ENCODE measurements around the gene POLDIP2. TPM values are rescaled to one million over a fixed set of nuclear protein-coding genes. Genes with fewer than 3 reads are reported as not detected.
A peak's percentile ranks its signal among the peaks of the same experiment; 100 is the strongest.

The POLDIP2 gene
- total RNA-seq, 1 donor from 2014 or later: 157 TPM

DNA sequence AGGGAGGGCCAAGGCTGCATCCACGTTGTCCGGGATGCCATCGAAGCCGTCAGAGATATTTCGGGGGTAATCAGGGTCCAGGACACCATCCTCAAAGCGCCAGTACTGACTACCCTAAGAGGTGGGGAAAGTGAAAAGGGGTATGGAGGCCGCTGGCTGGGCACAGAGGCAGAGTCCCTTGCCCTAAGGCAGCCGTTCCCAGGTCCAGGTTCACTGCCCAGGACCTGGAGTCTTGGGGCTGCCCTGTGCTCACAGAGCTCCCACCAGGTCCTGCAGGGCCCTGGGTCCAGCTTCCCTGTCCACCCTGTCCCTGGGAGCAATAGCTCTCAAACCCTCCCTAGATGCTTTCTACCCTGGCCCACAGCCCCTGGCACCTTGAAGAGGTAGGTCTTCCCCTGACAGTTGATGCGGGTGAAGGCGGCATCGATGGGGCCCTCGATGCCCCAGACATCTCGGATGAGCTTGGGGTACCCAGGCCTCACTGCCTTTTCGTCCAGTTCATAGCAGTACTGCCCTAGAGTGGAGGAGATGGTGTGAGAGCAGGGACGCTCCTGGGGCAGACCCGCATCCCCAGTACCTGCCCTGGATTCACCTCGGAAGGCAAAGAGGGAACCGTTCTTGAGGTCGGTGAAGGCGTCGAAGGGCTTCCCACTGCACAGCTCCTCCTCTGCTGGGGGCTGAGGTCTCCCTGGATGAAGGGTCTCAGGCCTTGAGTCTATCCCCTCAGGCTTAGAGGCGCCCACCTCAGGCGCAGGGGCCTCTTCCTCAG lies 11.8 kb upstream of the POLDIP2 start:
- DNase-seq (no peak), ATAC-seq (no peak)
- intact Hi-C loops (cut with micrococcal nuclease): no loop called here

DNA sequence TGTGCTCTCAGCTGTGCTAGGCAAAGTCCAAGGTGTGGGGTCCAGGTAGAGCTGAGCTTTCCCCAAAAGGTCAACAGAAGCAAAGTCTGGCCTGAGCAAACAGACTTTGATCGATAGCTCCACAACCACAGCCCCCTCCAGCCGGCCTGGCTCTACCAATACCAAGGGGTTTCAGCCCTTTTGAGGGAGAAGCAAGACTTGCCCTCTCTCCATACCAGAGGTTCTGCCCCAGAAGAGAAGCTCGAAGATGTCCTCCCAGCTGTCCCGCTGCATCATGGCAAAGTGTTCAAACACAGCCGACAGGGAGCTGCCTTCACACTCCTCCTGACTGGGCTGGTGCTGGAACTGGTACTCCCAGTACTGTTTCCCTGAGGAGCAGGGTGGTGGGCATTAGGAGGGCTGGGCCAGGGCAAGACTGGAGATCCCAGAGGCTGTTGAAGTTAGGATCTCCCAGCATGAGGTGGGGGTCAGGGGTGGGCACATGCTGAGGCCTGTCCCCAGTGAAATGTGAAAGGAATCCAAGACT lies 11.0 kb upstream of the POLDIP2 start:
- intact Hi-C loops (cut with micrococcal nuclease): no loop called here
- ATAC-seq: no peak
- DNase-seq: no peak

DNA sequence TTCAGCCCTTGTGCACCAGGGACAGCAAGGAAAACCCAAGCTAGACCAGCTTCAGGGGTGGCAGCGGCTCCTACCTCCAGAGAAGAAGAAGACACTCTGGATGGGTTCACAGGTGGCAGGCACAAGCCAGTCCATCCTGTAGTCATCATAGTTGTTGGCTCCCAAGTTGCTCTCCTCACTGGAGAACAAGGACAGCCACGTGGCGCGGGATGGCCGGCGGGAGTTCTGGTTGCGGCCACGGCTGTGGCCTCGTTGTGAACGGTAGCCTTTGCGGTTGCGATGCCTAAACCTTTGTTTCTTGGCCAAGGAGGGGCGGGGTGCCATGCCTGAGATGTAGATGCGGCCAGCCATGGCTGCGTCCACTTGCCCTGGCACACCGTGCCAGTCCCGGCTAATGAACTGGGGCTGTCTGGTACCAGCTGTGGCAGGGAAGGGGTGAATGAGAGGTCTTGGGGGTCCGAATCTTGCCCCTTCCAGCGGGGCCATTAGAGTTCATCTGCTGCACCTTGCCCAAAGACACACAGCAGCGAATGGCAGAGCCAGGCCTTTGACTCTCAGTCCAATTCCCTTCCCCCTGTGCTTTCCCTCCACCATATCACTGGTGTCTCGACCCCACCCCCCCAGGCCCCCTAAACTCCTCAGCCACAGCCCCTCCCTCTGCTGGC lies 10.4 kb upstream of the POLDIP2 start:
- no peak for ATAC-seq
- no peak for DNase-seq
- intact Hi-C loops (cut with micrococcal nuclease): no loop called here

DNA sequence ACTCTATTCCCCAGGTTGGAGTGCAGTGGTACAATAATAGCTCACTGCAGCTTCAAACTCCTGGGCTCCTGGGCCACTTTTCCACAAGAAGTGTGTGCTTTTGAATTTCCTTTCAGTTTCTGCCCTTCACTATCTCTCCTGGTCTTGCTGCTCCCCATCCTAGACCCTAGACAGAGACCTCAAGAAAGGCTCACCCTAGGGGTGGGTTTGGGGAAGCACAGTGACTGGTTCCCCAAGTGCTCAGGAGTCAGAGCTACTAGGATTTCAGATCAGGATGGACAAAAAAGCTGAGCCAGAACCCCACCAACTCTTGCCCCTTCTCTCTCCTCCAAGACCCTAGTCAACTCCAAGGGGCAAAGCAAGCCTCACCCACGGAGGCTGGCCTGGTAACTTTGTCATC lies 9.3 kb upstream of the POLDIP2 start:
- ATAC-seq (no peak), DNase-seq (no peak)
- intact Hi-C loops (cut with micrococcal nuclease): no loop called here

DNA sequence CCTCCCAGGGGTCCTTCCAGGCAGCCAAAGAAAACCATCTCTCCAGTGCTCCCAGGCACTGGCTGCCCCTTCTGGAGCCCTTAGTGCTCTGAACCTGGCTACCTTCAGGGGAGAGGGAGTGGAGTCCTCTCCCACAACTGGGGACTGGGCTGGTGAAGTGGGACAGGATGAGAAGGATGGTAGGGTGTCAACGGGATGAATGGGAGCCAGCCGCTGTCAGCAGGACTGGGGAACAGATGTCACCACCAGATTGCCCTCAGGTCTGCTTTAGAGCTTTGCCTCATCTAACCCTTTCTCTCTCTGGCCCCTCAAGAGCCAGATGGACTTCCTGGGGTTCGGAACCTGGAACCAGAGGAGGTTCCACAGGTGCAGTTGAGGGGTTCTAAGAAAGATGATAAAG lies 8.2 kb upstream of the POLDIP2 start:
- intact Hi-C loops (cut with micrococcal nuclease): no loop called here
- no peak for DNase-seq
- ATAC-seq: no peak

DNA sequence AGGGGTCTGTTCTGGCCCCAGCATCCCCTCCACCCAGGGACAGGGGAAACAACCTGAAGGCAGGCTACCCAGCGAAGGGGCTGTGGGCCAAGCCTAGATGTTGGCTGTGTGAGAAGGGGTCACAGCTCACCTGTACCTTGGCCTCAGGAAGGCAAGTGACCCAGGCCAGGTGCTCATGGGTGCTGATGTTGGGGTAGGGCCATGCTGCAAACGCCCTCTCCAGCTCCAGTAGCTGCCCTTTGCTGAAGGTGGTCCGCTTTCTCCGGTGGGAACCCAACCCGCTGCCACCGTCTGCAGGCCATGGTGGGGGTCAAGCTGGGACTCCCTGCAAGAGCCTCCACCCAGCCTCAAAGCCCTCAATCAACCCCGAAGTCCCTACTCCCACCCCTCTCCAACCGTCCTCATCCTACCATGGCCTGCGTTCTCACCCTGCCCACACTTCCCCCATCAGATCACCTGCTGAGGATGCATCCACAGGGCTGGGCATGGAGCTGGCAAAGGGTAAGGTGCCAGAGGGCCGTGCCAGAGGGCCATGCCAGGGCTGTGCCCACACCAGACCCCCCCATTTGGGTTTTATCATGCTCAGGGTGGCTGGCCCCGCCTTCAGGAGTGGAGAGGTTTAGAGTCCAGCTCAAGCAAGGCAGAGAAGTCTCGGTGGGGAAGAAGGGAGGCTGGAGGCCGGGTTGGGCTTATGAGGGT lies 7.5 kb upstream of the POLDIP2 start, which contains the start of gene SEBOX:
TSS of gene SEBOX (minus strand) at position 535 of the 699 bp plus-strand sequence. CDS start at position 487, 48 bp downstream.
- no peak for DNase-seq
- ATAC-seq: no peak
- intact Hi-C loops (cut with micrococcal nuclease): no loop called here

DNA sequence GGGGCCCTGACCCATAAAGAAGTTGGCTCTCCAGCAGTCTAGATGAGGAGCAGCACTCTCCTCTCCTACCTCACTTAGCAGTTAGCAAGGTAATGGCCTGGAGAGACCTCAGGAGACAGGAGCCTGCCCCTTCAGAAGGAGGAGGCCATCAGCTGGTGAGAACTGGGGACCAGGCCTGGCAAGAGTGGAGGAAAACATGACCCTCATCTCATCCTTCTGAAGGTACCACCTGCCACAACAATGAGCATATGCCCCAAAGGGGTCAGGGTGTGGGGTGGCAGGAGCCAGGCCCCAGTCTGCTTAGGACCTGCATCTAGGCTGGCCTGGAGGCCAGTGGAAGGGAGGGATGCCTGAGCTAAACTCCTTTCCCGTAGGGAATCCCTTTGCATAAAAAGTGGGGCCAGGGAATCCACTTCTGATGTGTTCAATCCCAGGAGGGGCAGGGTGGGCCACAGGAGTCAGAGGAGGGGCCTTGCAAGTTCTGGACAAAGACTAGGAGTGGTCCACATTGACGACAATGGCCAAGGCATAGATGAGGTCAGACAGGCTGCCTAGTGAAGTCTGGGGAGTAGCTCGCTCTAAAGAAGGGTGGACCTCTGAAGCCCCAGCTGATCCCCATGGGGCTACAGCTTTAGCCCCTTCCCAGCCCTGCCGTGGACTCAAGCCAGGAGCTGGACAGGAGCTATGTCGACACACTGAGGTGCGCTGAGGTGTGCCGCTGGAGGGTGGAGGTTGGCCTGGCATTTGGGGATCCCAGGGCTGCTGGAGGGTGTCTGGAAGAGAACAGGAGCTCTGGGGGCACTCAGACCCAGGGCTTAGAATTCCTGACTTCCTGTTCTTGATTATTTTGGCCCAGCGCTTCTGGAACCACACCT lies 6.7 kb upstream of the POLDIP2 start:
- no peak for ATAC-seq
- intact Hi-C loops (cut with micrococcal nuclease): no loop called here
- DNase-seq: no peak

DNA sequence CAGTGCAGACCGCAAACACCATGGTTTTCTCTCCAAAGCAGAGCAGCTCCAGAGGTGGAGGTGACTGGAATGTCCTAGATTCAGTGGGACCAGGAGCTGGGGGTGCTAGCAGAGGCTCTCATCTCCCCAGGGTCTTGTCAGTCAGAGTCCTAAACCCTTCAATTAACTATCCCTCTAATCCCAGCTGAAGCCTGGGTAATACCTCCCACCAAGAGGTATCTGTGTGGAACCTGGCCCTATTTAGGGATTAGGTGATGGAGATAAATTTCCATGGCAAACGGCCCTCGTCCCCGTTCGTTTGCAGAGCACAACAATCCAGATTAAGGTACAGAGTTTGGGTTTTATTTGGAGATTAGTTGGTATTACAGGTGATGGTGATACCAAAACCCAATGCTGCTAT lies 5.9 kb upstream of the POLDIP2 start:
- no peak for DNase-seq
- intact Hi-C loops (cut with micrococcal nuclease): no loop called here
- no peak for ATAC-seq

DNA sequence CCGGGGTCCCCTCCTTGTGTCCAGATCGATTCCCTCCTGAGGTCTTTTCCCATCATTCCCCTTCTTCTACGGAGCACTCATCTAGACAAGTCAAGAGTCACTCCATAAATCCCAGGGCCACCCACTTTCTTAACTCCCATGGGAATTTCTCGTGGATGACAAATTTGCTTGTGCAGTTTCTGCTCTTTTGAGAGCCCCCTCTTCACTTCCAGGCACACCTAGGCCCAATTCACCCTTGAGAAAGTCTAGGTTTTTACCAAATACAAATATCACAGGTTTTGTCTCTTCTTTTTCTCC lies 522 bp upstream of the POLDIP2 start:
- DNase-seq: no peak
- no peak for ATAC-seq
- intact Hi-C loops (cut with micrococcal nuclease): no loop called here

DNA sequence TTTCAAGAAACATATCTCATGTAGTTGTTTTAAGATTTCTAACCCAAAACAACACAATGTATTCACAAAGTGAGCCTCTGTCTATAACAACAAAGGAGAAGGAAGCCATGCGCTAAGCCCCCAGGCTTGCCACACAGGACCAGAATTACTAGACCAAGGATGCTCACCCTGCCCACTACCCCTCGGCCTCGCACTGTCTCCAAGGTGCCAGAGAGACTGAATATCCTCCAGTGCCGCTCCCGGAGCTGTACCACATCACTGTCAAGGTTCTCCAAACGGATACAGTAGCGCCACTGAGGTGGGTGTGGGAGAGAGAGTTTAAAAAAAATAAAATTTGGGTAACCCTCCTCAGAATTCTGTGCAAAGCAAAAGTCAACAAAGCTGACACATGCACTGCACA lies 7.1 kb downstream of the POLDIP2 start:
- ATAC-seq (no peak), DNase-seq (no peak)
- intact Hi-C loops (cut with micrococcal nuclease): no loop called here

DNA sequence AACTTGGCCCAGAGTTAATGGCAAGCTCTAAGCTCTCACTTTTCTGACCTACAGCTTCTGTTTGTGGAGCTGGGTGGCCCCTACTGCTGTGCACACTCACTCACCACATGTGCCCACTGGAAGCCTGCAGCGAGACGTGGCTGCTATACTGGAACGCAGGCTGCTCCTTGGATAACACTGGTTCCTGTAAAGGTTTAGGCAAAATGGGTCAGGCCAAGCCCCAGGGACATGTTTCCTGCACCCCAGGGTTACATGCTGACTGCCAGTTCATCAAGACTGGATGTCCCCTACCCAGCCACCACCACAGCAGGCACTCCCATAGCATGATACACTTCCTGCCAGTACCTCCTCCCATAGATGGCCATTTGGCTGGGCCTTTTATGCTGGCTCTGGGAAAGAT lies 8.3 kb downstream of the POLDIP2 start:
- intact Hi-C loops (cut with micrococcal nuclease): no loop called here
- no peak for DNase-seq
- no peak for ATAC-seq

DNA sequence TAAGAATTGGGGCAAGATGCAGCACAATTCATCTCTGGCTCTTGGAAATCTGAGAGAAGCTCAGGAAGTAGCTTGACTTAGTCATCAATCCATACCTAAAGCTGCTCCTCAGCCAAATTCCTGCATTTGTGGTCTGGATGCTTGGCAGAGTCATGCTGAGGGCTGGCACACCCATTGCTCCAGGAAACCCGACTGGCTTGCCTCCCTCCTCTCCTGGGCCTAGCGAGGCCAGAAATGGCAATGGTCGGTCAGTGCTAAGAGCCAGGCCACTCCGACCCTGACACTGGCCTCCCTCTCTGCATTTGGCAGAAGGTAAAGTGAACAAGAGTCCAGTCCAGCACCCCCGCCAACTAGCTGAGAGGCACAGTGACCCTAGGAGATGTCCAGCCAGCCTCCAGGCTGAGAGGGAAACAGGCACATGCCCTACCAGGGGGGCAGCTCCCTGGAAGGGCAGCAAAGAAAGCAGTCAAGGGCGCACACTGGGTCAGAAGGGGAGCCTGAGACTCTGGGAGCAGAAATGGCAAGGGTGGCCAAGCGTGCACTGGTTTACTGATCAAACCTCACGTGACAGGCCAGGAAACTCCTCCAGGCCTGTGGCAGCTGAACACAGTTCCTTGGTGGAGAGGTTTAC lies 10.0 kb downstream of the POLDIP2 start:
- intact Hi-C loops (cut with micrococcal nuclease): no loop called here
- DNase-seq (no peak), ATAC-seq (no peak)

DNA sequence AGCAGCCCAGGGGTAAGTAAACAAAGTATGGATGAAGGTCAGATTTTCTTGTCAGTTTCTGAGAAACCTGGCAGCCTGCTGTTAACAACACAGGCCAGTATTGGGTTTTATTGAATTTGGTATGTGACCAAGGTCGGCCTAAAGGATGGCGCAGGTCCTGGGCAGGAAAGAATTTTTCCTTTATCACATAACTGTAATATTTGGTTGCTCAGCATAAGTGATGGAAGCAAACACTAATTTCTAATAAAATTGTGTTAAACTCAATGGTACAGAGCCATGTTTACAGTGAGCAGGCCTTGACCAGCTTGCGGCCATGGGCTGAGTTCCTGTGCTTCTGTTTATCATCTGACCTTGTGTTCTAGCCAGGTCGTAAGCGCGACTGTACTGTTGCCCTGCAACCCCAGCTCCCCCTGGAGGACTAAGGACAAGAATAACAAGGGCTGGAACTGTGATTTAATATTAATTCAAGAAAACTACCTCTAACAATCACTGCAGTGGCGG lies 10.5 kb downstream of the POLDIP2 start:
- peak; percentile 44 for ATAC-seq
- DNase-seq: no peak
- intact Hi-C loops (cut with micrococcal nuclease): no loop called here

DNA sequence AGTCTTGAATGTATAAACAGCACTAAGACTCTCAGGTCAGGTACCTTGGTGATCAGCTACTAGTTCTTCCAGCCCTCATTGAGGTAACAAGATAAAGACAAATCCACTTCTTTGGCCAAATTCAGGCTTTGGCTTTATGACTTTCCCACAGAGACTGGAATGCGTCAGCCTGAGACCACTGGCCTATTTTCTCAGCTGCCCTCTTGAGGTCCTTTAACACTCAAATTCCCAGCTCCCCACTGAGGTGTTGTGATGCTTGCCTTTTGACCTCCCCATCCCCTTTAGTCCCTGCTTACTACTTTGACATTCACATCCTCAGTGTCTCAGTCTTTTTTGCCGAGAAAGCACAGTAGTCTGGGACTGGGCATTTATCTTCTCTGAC lies 11.1 kb downstream of the POLDIP2 start:
- ATAC-seq: no peak
- no peak for DNase-seq
- intact Hi-C loops (cut with micrococcal nuclease): no loop called here

DNA sequence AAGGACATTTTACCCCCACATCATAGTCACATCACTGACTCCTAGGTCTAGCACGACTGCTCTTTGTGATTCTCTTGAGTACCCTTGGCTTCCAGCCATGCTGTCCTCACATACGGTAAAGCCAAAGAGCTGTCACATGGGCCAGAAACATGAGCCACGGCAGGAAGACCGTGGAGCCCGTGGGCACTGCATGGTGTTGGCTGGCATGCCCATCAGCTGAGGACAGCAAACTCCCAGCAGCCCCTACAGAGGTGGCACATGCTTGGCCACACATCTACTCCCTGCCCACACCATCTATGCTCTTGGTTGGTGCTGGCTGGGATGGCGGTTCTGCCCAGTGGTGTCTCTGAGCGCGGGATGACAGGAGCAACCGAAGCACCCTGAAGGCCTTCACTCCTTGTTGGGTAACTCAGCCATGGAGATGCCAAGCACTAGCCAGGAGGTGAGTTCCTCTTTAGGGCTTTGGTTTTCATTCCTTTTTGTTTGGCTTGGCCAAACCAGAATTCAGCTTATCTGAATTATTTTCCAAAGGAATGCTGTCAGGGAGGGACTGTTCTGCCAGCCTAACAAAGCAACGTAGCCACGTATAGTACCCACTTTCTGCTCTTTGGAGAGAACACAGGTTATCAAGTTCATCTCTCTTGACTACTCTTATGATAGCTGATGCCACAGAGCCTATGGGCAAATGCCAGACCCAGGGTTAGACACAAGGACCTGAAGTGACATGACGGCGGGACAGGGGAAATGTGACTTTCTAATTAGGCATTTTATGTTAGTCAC lies 11.7 kb downstream of the POLDIP2 start:
- intact Hi-C loops (cut with micrococcal nuclease): no loop called here
- peak; percentile 74 for ATAC-seq
- peak; percentile 64 for DNase-seq

DNA sequence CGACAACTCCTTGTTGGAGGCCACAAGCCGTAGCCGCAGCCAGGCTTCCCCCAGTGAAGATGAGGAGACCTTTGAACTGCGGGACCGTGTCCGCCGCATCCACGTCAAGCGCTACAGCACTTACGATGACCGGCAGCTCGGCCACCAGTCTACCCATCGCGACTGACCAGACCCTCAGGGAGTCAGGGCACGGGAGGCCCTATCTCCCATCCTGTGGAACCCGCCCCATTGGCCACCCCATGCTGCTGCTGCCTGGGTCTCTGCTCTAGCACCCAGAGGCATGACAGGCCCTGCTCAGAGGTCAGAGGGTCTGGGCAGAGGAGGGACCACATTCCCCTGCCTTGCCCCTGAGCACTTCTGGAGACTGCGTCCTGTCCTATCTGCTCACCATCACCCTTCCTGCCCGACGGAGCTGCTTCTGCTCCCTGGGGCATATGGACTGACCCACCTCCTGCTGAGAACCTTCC lies 12.9 kb downstream of the POLDIP2 start:
- ATAC-seq (no peak), DNase-seq (no peak)
- intact Hi-C loops (cut with micrococcal nuclease): no loop called here

DNA sequence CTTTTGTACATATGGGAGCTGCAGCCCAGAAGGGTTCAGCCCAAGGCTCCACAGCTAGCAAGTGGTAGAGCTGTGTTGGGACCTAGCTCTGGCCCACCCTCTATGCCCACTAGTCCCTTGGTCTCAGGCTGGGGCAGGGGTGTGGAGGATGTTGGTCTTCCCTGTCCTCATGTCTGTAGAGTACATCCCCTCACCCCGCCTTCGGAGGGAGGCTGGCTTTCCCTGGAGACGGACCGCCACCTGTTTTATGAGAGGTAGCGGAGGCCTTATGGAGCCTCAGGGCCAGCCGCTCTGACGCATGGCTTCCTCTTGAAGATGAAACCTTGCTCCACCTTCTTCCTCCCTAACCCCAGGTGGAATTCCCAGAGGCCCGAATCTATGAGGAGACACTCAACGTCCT lies 13.3 kb downstream of the POLDIP2 start:
- no peak for DNase-seq
- intact Hi-C loops (cut with micrococcal nuclease): no loop called here

DNA sequence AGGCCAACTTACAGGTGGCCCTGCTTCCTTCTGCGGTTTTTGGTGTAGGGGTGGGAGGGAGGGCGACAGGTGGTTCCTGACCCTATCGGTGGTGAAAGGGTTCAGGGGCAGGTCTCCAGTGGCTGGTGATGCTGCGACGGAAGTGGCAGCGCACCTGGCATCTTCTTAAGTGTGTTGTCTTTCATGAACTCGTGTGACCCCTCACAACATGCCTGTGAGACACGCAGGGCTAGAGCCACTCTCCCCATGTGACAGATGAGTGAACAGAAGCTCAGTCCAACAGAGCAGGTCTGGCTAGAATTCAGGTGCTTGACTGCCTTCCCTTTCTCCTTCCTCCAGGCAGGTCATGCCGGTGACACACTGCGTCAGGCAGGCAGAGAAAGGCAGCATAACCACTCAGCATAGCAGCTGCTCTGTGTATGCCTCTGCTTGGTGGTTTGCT lies 13.8 kb downstream of the POLDIP2 start:
- intact Hi-C loops (cut with micrococcal nuclease): no loop called here
- DNase-seq (no peak), ATAC-seq (peak; percentile 10)

More for the DNA sequence above, 13.3 kb downstream of the POLDIP2 start:
- ATAC-seq: no peak

All from left ventricle myocardium superior (tissue), 1 donor.